ENCODE data around the gene LMF1. TPM values are rescaled to one million over a fixed set of nuclear protein-coding genes. Genes with fewer than 3 reads are reported as not detected.

The LMF1 gene
- total and polyA plus RNA-seq, 2 of the 13 experiments (the other 11 are each of a cell fraction or from before 2014, with no cell fraction given): 6.8 to 8.5 TPM

DNA sequence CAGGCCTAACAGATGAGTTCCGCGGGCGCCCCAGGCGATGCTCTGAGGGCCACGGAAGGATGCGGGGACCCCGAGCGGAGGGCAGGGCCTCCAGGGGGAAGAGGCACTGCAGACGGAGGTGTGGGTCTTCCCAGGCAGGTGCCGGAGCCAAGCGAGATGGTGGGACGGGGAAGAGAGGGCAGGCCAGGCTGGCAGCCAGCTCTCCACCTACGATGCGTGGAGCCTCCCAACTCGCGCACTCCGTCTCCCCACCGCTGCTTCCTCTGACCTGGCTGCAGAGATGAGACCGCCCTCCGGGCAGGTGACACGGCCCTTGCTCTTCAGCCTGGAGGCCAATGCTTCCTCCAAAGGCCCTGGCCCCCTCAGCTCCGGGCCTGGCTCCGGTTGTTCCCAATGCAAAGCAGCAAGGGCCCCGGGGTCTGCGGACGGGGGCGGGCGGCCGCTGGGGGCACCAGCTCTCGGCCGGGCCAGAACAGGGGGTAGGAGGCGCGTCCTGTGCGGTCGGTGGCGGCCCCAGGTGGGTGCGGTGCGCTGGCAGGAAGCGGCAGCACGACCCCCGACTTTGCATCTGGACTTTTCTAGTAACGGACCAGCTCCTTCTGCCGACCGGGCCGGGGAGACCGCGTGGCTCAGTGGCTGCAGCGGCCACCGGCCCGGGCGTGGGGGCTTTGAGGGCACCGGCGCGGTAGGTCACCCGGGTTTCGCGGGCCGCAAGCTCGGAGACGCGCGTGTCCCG, 9.2 kb upstream of the LMF1 start (continued):
- 0 out of 2 replicates have a peak, but pooled peaks have one; percentile 5 for TF ChIP-seq ZBTB38 (CRISPR knock-in tag; IDR thresholded peaks at IDR 0.05)
- no peak for TF ChIP-seq NR2F6 (IDR thresholded peaks at IDR 0.05)
- no peak for TF ChIP-seq NR2F6 (CRISPR knock-in tag; IDR thresholded peaks at IDR 0.05)
- TF ChIP-seq MTF2 (CRISPR knock-in tag; IDR thresholded peaks at IDR 0.05; ENCODE audit: borderline replicate concordance): peak; percentile 84; the same call in 1 of the 2 replicates
- TF ChIP-seq ZFX (CRISPR knock-in tag; IDR thresholded peaks at IDR 0.05; ENCODE audit: low read depth): 0 out of 2 replicates have a peak, but pooled peaks have one; percentile 12
- TF ChIP-seq, protein P1, sequence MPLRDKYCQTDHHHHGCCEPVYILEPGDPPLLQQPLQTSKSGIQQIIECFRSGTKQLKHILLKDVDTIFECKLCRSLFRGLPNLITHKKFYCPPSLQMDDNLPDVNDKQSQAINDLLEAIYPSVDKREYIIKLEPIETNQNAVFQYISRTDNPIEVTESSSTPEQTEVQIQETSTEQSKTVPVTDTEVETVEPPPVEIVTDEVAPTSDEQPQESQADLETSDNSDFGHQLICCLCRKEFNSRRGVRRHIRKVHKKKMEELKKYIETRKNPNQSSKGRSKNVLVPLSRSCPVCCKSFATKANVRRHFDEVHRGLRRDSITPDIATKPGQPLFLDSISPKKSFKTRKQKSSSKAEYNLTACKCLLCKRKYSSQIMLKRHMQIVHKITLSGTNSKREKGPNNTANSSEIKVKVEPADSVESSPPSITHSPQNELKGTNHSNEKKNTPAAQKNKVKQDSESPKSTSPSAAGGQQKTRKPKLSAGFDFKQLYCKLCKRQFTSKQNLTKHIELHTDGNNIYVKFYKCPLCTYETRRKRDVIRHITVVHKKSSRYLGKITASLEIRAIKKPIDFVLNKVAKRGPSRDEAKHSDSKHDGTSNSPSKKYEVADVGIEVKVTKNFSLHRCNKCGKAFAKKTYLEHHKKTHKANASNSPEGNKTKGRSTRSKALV (CRISPR knock-in tag; IDR thresholded peaks at IDR 0.05): 0 out of 2 replicates have a peak, but pooled peaks have one; percentile 34

GRCh38 chr16:979147-979546, 8.4 kb upstream of the LMF1 start:
- FAIRE-seq (no peak), ATAC-seq (no peak), DNase-seq (ENCODE audit: low spot score) (no peak)
- H2AFZ ChIP-seq (ENCODE audit: low read length): no peak overlapping the region
- WGBS (ENCODE audit: low lambda C conversion rate): 20% methylated on average over 2 of the region's 14 CpGs
- no peak overlapping the region for H3K9ac ChIP-seq (ENCODE audit: insufficient read depth, low read depth, low read length)
- peaks cover 22 to 87% of the 10 kb centered on the region in 2 experiments for H3K27me3 ChIP-seq (ENCODE audit: control insufficient read depth in 1 of 2, insufficient read depth in 2 of 2, low read length in 2 of 2)
- in situ Hi-C loops (cut with HindIII; ENCODE audit: extremely low pct_ligation_motif_present, low pct_unique_long_range_greater_than_20kb) (no loop called here), intact Hi-C loops (cut with micrococcal nuclease; ENCODE audit: unreplicated experiment) (no loop called here)
- peaks cover 32% of the 10 kb centered on the region for H3K4me1 ChIP-seq (ENCODE audit: insufficient read depth, low read length)
- no peaks in the 10 kb centered on the region for H3K9me3 ChIP-seq (ENCODE audit: low read length)
- no peaks in the 10 kb centered on the region for H3K79me2 ChIP-seq (ENCODE audit: insufficient read depth, low read length)
- H3K4me3 ChIP-seq (replicated peaks in 1 of 3; ENCODE audit: insufficient read depth in 1 of 3, low read depth in 2 of 3, low read length in 3 of 3): no peak overlapping the region
- ChIA-PET POLR2A (no interaction called here), CTCF (ENCODE audit: low intra/inter-chr PET ratio, low total read pairs) (no interaction called here)
- H3K27ac ChIP-seq (ENCODE audit: extremely low read length, insufficient read depth, low read length): no peak overlapping the region
- BruUV-seq (replicated peaks): no TSS peak
- H3K4me2 ChIP-seq (ENCODE audit: low read depth, low read length): no peak overlapping the region
- H3K36me3 ChIP-seq (replicated peaks in 1 of 2; ENCODE audit: control insufficient read depth in 1 of 2, insufficient read depth in 2 of 2, low read length in 2 of 2): no peaks in the 10 kb centered on the region
- no peaks in the 10 kb centered on the region for H4K20me1 ChIP-seq (ENCODE audit: insufficient read depth, low read length)
- TF ChIP-seq TBX2 (CRISPR knock-in tag; IDR thresholded peaks at IDR 0.05; ENCODE audit: borderline replicate concordance) (no peak), MTA3 (CRISPR knock-in tag; IDR thresholded peaks at IDR 0.05) (no peak), POGZ (CRISPR knock-in tag; IDR thresholded peaks at IDR 0.05) (no peak), MIXL1 (CRISPR knock-in tag; IDR thresholded peaks at IDR 0.05) (no peak), HNRNPUL1 (IDR thresholded peaks at IDR 0.05; ENCODE audit: low read depth, low read length) (no peak), ZNF142 (CRISPR knock-in tag; IDR thresholded peaks at IDR 0.05) (no peak), ELF4 (CRISPR knock-in tag; IDR thresholded peaks at IDR 0.05; ENCODE audit: borderline replicate concordance) (no peak), HOXD1 (CRISPR knock-in tag; IDR thresholded peaks at IDR 0.05) (no peak), ZNF773 (CRISPR knock-in tag; IDR thresholded peaks at IDR 0.05; ENCODE audit: borderline replicate concordance) (no peak), GLI4 (CRISPR knock-in tag; IDR thresholded peaks at IDR 0.05; ENCODE audit: borderline replicate concordance) (no peak), SAFB2 (CRISPR knock-in tag; IDR thresholded peaks at IDR 0.05; ENCODE audit: borderline replicate concordance, low read depth) (no peak)

Data from HepG2 (cell line).